Nephron progenitor cell (in vitro differentiated cells): ENCODE data around the gene CSAD.

Source experiments
- DNase-seq: peaks from one replicate; pipeline ENCODE4 v3.0.0; 2021
- H3K27ac Mint-ChIP-seq: 2 replicates; pipeline ENCODE4 v1.8.0; 2021; ENCODE audit warnings: mild to moderate bottlenecking, moderate library complexity, mixed read lengths
- H3K27me3 Mint-ChIP-seq: 2 replicates; pipeline ENCODE4 v1.8.0; 2021; ENCODE audit warnings: mild to moderate bottlenecking, low read depth, mixed read lengths; ENCODE audit not compliant: poor library complexity
- H3K36me3 Mint-ChIP-seq: 2 replicates; pipeline ENCODE4 v1.8.0; 2021; ENCODE audit warnings: low read depth, mixed read lengths
- H3K4me1 Mint-ChIP-seq: 2 replicates; pipeline ENCODE4 v1.8.0; 2021; ENCODE audit warnings: mixed read lengths
- H3K4me3 Mint-ChIP-seq: 2 replicates; pipeline ENCODE4 v1.8.0; 2021; ENCODE audit warnings: mild to moderate bottlenecking, moderate library complexity, mixed read lengths
- H3K9me3 Mint-ChIP-seq: 2 replicates; pipeline ENCODE4 v1.8.0; 2021; ENCODE audit warnings: mild to moderate bottlenecking, moderate library complexity, mixed read lengths
- CTCF ChIP-seq: fragments of 200-600 bp; sonication (generic); IDR thresholded peaks from 2 replicates; pipeline ENCODE4 v1.5.0; 2021; ENCODE audit warnings: antibody characterized with exemption

CSAD gene

GRCh38 chr12:53193040-53193439 is 12.3 kb upstream of the CSAD start:
- Mint-ChIP-seq H3K36me3 (peaks cover 3% of the 10 kb centered on the region), H3K4me1 (no peaks in the 10 kb centered on the region), H3K4me3 (no peak overlapping the region), H3K27ac (peak overlapping the region; percentile 25), H3K9me3 (no peaks in the 10 kb centered on the region), H3K27me3 (peaks cover 22% of the 10 kb centered on the region)
- no peak for DNase-seq
- TF ChIP-seq CTCF = no peak

- H3K27me3 Mint-ChIP-seq = peaks cover 18% of the 10 kb centered on the region
- DNase-seq = no peak
- H3K36me3 Mint-ChIP-seq = peaks cover 7% of the 10 kb centered on the region
- H3K27ac Mint-ChIP-seq = peak overlapping the region; percentile 93
- no peaks in the 10 kb centered on the region for H3K4me1 Mint-ChIP-seq
- no peak overlapping the region for H3K4me3 Mint-ChIP-seq
- no peaks in the 10 kb centered on the region for H3K9me3 Mint-ChIP-seq
- TF ChIP-seq CTCF = no peak
Observed at GRCh38 chr12:53192531-53193021, 11.9 kb upstream of the CSAD start.

GRCh38 chr12:53191885-53192530 is 11.3 kb upstream of the CSAD start:
- H3K4me1 Mint-ChIP-seq = no peaks in the 10 kb centered on the region
- peaks cover 13% of the 10 kb centered on the region for H3K36me3 Mint-ChIP-seq
- peaks cover 14% of the 10 kb centered on the region for H3K27me3 Mint-ChIP-seq
- no peak for TF ChIP-seq CTCF
- no peak overlapping the region for H3K4me3 Mint-ChIP-seq
- no peak for DNase-seq
- no peaks in the 10 kb centered on the region for H3K9me3 Mint-ChIP-seq
- peak overlapping the region; percentile 93 for H3K27ac Mint-ChIP-seq

GRCh38 chr12:53191096-53191884 is 10.6 kb upstream of the CSAD start:
- no peaks in the 10 kb centered on the region for H3K9me3 Mint-ChIP-seq
- no peak overlapping the region for H3K27ac Mint-ChIP-seq
- peaks cover 20% of the 10 kb centered on the region for H3K36me3 Mint-ChIP-seq
- peaks cover 7% of the 10 kb centered on the region for H3K27me3 Mint-ChIP-seq
- H3K4me3 Mint-ChIP-seq = no peak overlapping the region
- TF ChIP-seq CTCF = no peak
- DNase-seq = no peak
- no peaks in the 10 kb centered on the region for H3K4me1 Mint-ChIP-seq

- no peak overlapping the region for H3K27ac Mint-ChIP-seq
- peak; percentile 59 for DNase-seq
- peaks cover 31% of the 10 kb centered on the region for H3K36me3 Mint-ChIP-seq
- H3K4me1 Mint-ChIP-seq = no peaks in the 10 kb centered on the region
- H3K27me3 Mint-ChIP-seq = no peaks in the 10 kb centered on the region
- peak; percentile 76 for TF ChIP-seq CTCF
- no peak overlapping the region for H3K4me3 Mint-ChIP-seq
- H3K9me3 Mint-ChIP-seq = no peaks in the 10 kb centered on the region
Observed at GRCh38 chr12:53190108-53190729, 9.5 kb upstream of the CSAD start.
